SJCRH30 (cell line): ENCODE data around the gene KLHL36. TPM values are rescaled to one million over a fixed set of nuclear protein-coding genes. Genes with fewer than 3 reads are reported as not detected.
A peak's percentile ranks its signal among the peaks of the same experiment; 100 is the strongest.

Experiments used
- DNase-seq, 2 experiments: peaks; one replicate each; pipeline ENCODE4 v3.0.0-alpha.2; 2015 to 2020
- H3K27ac ChIP-seq: fragments of 250-450 bp; sonication (Bioruptor Pico); 2 replicates; pipeline ENCODE4 v1.5.1; 2020; ENCODE audit warnings: mild to moderate bottlenecking, moderate library complexity
- H3K27me3 ChIP-seq: fragments of 250-450 bp; sonication (Bioruptor Pico); 2 replicates; pipeline ENCODE4 v1.5.1; 2020; ENCODE audit warnings: mild to moderate bottlenecking, moderate library complexity
- H3K36me3 ChIP-seq: fragments of 250-450 bp; sonication (Bioruptor Pico); 2 replicates; pipeline ENCODE4 v1.5.1; 2020; ENCODE audit warnings: mild to moderate bottlenecking, moderate library complexity
- H3K4me1 ChIP-seq: fragments of 250-450 bp; sonication (Bioruptor Pico); 2 replicates; pipeline ENCODE4 v1.5.1; 2020; ENCODE audit warnings: mild to moderate bottlenecking, moderate library complexity
- H3K4me3 ChIP-seq: fragments of 250-450 bp; sonication (Bioruptor Pico); 2 replicates; pipeline ENCODE4 v1.5.1; 2020; ENCODE audit warnings: mild to moderate bottlenecking, moderate library complexity
- H3K9me3 ChIP-seq: fragments of 250-450 bp; sonication (Bioruptor Pico); replicated peaks from 2 replicates; pipeline ENCODE4 v1.5.1; 2020; ENCODE audit warnings: mild to moderate bottlenecking, moderate library complexity
- total RNA-seq: library from RNA; depleted of rRNA; stranded (reverse); fragments of >200 nt; shearing (Covaris generic); gene quantifications from 2 replicates; pipeline ENCODE4 v1.2.3, GENCODE V29; 2014

KLHL36 gene
- total RNA-seq, 1 experiment from 2014 or later = 10.1 TPM

GRCh38 chr16:84665843-84666242 lies 17.5 kb downstream of the KLHL36 start:
- no peaks in the 10 kb centered on the region for H3K27me3 ChIP-seq
- no peak for DNase-seq
- no peaks in the 10 kb centered on the region for H3K4me1 ChIP-seq
- H3K27ac ChIP-seq = no peak overlapping the region
- no peaks in the 10 kb centered on the region for H3K36me3 ChIP-seq
- H3K4me3 ChIP-seq = no peak overlapping the region
- no peaks in the 10 kb centered on the region for H3K9me3 ChIP-seq

GRCh38 chr16:84667600-84668309 lies 19.4 kb downstream of the KLHL36 start:
- Histone ChIP-seq H3K4me1 (no peaks in the 10 kb centered on the region), H3K4me3 (no peak overlapping the region), H3K27ac (no peak overlapping the region), H3K36me3 (no peaks in the 10 kb centered on the region), H3K27me3 (no peaks in the 10 kb centered on the region), H3K9me3 (no peaks in the 10 kb centered on the region)
- no peak for DNase-seq

GRCh38 chr16:84670063-84670462 lies 21.8 kb downstream of the KLHL36 start:
- no peak overlapping the region for H3K4me3 ChIP-seq
- no peaks in the 10 kb centered on the region for H3K27me3 ChIP-seq
- no peaks in the 10 kb centered on the region for H3K36me3 ChIP-seq
- no peak for DNase-seq
- H3K4me1 ChIP-seq = no peaks in the 10 kb centered on the region
- no peaks in the 10 kb centered on the region for H3K9me3 ChIP-seq
- no peak overlapping the region for H3K27ac ChIP-seq

GRCh38 chr16:84672276-84673202 lies 24.2 kb downstream of the KLHL36 start:
- no peaks in the 10 kb centered on the region for H3K9me3 ChIP-seq
- no peak overlapping the region for H3K4me3 ChIP-seq
- no peaks in the 10 kb centered on the region for H3K27me3 ChIP-seq
- DNase-seq = peak; percentile 55 to 76
- no peaks in the 10 kb centered on the region for H3K36me3 ChIP-seq
- no peak overlapping the region for H3K27ac ChIP-seq
- H3K4me1 ChIP-seq = no peaks in the 10 kb centered on the region

GRCh38 chr16:84673203-84673535 lies 24.9 kb downstream of the KLHL36 start:
- no peak for DNase-seq
- no peaks in the 10 kb centered on the region for H3K36me3 ChIP-seq

GRCh38 chr16:84673561-84673960 lies 25.2 kb downstream of the KLHL36 start:
- Histone ChIP-seq H3K27ac (no peak overlapping the region), H3K4me1 (no peaks in the 10 kb centered on the region), H3K36me3 (no peaks in the 10 kb centered on the region), H3K9me3 (no peaks in the 10 kb centered on the region), H3K4me3 (no peak overlapping the region), H3K27me3 (no peaks in the 10 kb centered on the region)
- no peak for DNase-seq

More at GRCh38 chr16:84673203-84673535, 24.9 kb downstream of the KLHL36 start:
- H3K27ac ChIP-seq = no peak overlapping the region
- no peak overlapping the region for H3K4me3 ChIP-seq
- no peaks in the 10 kb centered on the region for H3K27me3 ChIP-seq
- H3K4me1 ChIP-seq = no peaks in the 10 kb centered on the region
- no peaks in the 10 kb centered on the region for H3K9me3 ChIP-seq

- DNase-seq = no peak
- no peak overlapping the region for H3K4me3 ChIP-seq
- H3K9me3 ChIP-seq = no peaks in the 10 kb centered on the region
- H3K27me3 ChIP-seq = no peaks in the 10 kb centered on the region
- H3K27ac ChIP-seq = no peak overlapping the region
- no peaks in the 10 kb centered on the region for H3K4me1 ChIP-seq
- no peaks in the 10 kb centered on the region for H3K36me3 ChIP-seq
Observed at GRCh38 chr16:84675423-84675822, 27.1 kb downstream of the KLHL36 start.

GRCh38 chr16:84675884-84676283 lies 27.6 kb downstream of the KLHL36 start:
- no peak for DNase-seq
- Histone ChIP-seq H3K4me3 (no peak overlapping the region), H3K27ac (no peak overlapping the region), H3K27me3 (no peaks in the 10 kb centered on the region), H3K36me3 (no peaks in the 10 kb centered on the region), H3K9me3 (no peaks in the 10 kb centered on the region), H3K4me1 (no peaks in the 10 kb centered on the region)

GRCh38 chr16:84677017-84677803 lies 28.9 kb downstream of the KLHL36 start:
- Histone ChIP-seq H3K27ac (no peak overlapping the region), H3K4me1 (no peaks in the 10 kb centered on the region), H3K9me3 (no peaks in the 10 kb centered on the region), H3K36me3 (no peaks in the 10 kb centered on the region), H3K4me3 (no peak overlapping the region), H3K27me3 (no peaks in the 10 kb centered on the region)
- DNase-seq = no peak

GRCh38 chr16:84677849-84678248 lies 29.5 kb downstream of the KLHL36 start:
- Histone ChIP-seq H3K4me3 (no peak overlapping the region), H3K9me3 (no peaks in the 10 kb centered on the region), H3K36me3 (no peaks in the 10 kb centered on the region), H3K4me1 (no peaks in the 10 kb centered on the region), H3K27me3 (no peaks in the 10 kb centered on the region), H3K27ac (no peak overlapping the region)
- DNase-seq = no peak

GRCh38 chr16:84678541-84678940 lies 30.2 kb downstream of the KLHL36 start:
- H3K27ac ChIP-seq = no peak overlapping the region
- H3K4me1 ChIP-seq = no peaks in the 10 kb centered on the region
- H3K9me3 ChIP-seq = no peaks in the 10 kb centered on the region
- H3K36me3 ChIP-seq = no peaks in the 10 kb centered on the region
- H3K4me3 ChIP-seq = no peak overlapping the region
- H3K27me3 ChIP-seq = no peaks in the 10 kb centered on the region
- DNase-seq = no peak

GRCh38 chr16:84680165-84680842 lies 32.0 kb downstream of the KLHL36 start:
- DNase-seq = no peak
- no peaks in the 10 kb centered on the region for H3K27me3 ChIP-seq

GRCh38 chr16:84680843-84681629 lies 32.7 kb downstream of the KLHL36 start:
- H3K4me3 ChIP-seq = no peak overlapping the region
- H3K36me3 ChIP-seq = no peaks in the 10 kb centered on the region
- no peak overlapping the region for H3K27ac ChIP-seq
- DNase-seq = no peak
- H3K27me3 ChIP-seq = no peaks in the 10 kb centered on the region
- no peaks in the 10 kb centered on the region for H3K9me3 ChIP-seq
- H3K4me1 ChIP-seq = no peaks in the 10 kb centered on the region

More at GRCh38 chr16:84680165-84680842, 32.0 kb downstream of the KLHL36 start:
- Histone ChIP-seq H3K9me3 (no peaks in the 10 kb centered on the region), H3K4me1 (no peaks in the 10 kb centered on the region), H3K27ac (no peak overlapping the region), H3K4me3 (no peak overlapping the region), H3K36me3 (no peaks in the 10 kb centered on the region)
